Stomach smooth muscle (tissue), 2 donors: ENCODE measurements around the gene IRF1.

Experiments used
- H3K27ac ChIP-seq: one replicate; pipeline ENCODE4 v1.7.0; 2013; ENCODE audit warnings: mild to moderate bottlenecking, low read length, inconsistent platforms
- H3K27me3 ChIP-seq, 2 donors: one replicate each; pipeline ENCODE4 v1.7.0; 2013; ENCODE audit warnings: low read length in 2 of 2; ENCODE audit not compliant: insufficient read depth in 2 of 2, control insufficient read depth in 1 of 2
- H3K36me3 ChIP-seq, 2 donors: one replicate each; pipeline ENCODE4 v1.7.0; 2013; ENCODE audit warnings: low read length in 2 of 2; ENCODE audit not compliant: control insufficient read depth in 2 of 2, insufficient read depth in 2 of 2
- H3K4me1 ChIP-seq: one replicate; pipeline ENCODE4 v1.7.0; 2013; ENCODE audit warnings: low read length; ENCODE audit not compliant: control insufficient read depth, insufficient read depth
- H3K4me3 ChIP-seq, 2 donors: one replicate each; pipeline ENCODE4 v1.7.0; 2013; ENCODE audit warnings: low read length in 2 of 2
- H3K9ac ChIP-seq, 2 donors: one replicate each; pipeline ENCODE4 v1.7.0; 2013; ENCODE audit warnings: low read length in 2 of 2, mild to moderate bottlenecking in 1 of 2
- H3K9me3 ChIP-seq, 2 donors: one replicate each; pipeline ENCODE4 v1.7.0; 2013; ENCODE audit warnings: low read length in 2 of 2; ENCODE audit not compliant: control insufficient read depth in 2 of 2
- donor health status: healthy.
- donor health status: Pancreatic carcinoma.

Gene IRF1

GRCh38 chr5:132471151-132471907 is 19.2 kb downstream of the IRF1 start:
- H3K4me3 ChIP-seq, result no peak overlapping the region
- H3K36me3 ChIP-seq, result peaks cover 3 to 15% of the 10 kb centered on the region in 2 donors
- no peak overlapping the region for H3K27ac ChIP-seq
- H3K27me3 ChIP-seq, result no peaks in the 10 kb centered on the region
- H3K9me3 ChIP-seq, result no peaks in the 10 kb centered on the region
- H3K4me1 ChIP-seq, result peaks cover 30% of the 10 kb centered on the region
- no peak overlapping the region for H3K9ac ChIP-seq

- Histone ChIP-seq H3K27me3 (no peaks in the 10 kb centered on the region), H3K9ac (no peak overlapping the region), H3K9me3 (no peaks in the 10 kb centered on the region), H3K36me3 (peaks cover 3 to 12% of the 10 kb centered on the region in 2 donors), H3K4me1 (peaks cover 27% of the 10 kb centered on the region), H3K4me3 (no peak overlapping the region), H3K27ac (no peak overlapping the region)
These were observed 20.0 kb downstream of the IRF1 start for GRCh38 chr5:132470596-132470995.

GRCh38 chr5:132470010-132470392 is 20.6 kb downstream of the IRF1 start:
- H3K27me3 ChIP-seq, result no peaks in the 10 kb centered on the region
- peaks cover 27% of the 10 kb centered on the region for H3K4me1 ChIP-seq
- H3K9ac ChIP-seq, result no peak overlapping the region
- H3K4me3 ChIP-seq, result no peak overlapping the region
- no peak overlapping the region for H3K27ac ChIP-seq
- no peaks in the 10 kb centered on the region for H3K9me3 ChIP-seq
- H3K36me3 ChIP-seq, result peaks cover 3 to 13% of the 10 kb centered on the region in 2 donors

- Histone ChIP-seq H3K9me3 (no peaks in the 10 kb centered on the region), H3K27me3 (no peaks in the 10 kb centered on the region), H3K36me3 (peaks cover 3 to 13% of the 10 kb centered on the region in 2 donors), H3K27ac (no peak overlapping the region), H3K4me3 (no peak overlapping the region), H3K4me1 (peaks cover 28% of the 10 kb centered on the region), H3K9ac (no peak overlapping the region)
These were observed 21.1 kb downstream of the IRF1 start for GRCh38 chr5:132469380-132470009.

GRCh38 chr5:132468656-132469379 is 21.8 kb downstream of the IRF1 start:
- Histone ChIP-seq H3K9ac (no peak overlapping the region), H3K36me3 (peaks cover 3 to 13% of the 10 kb centered on the region in 2 donors), H3K9me3 (no peaks in the 10 kb centered on the region), H3K27ac (no peak overlapping the region), H3K4me1 (peaks cover 35% of the 10 kb centered on the region), H3K27me3 (no peaks in the 10 kb centered on the region), H3K4me3 (no peak overlapping the region)

GRCh38 chr5:132467287-132467984 is 23.1 kb downstream of the IRF1 start:
- no peaks in the 10 kb centered on the region for H3K27me3 ChIP-seq
- no peak overlapping the region for H3K4me3 ChIP-seq

GRCh38 chr5:132466433-132467286 is 23.9 kb downstream of the IRF1 start:
- no peaks in the 10 kb centered on the region for H3K27me3 ChIP-seq
- H3K9me3 ChIP-seq, result no peaks in the 10 kb centered on the region
- peaks cover 43% of the 10 kb centered on the region for H3K4me1 ChIP-seq
- no peak overlapping the region for H3K27ac ChIP-seq
- H3K36me3 ChIP-seq, result peaks cover 3 to 15% of the 10 kb centered on the region in 2 donors
- H3K9ac ChIP-seq, result no peak overlapping the region
- no peak overlapping the region for H3K4me3 ChIP-seq

More at GRCh38 chr5:132467287-132467984, 23.1 kb downstream of the IRF1 start:
- Histone ChIP-seq H3K27ac (no peak overlapping the region), H3K36me3 (peaks cover 3 to 15% of the 10 kb centered on the region in 2 donors), H3K9me3 (no peaks in the 10 kb centered on the region), H3K9ac (no peak overlapping the region), H3K4me1 (peaks cover 43% of the 10 kb centered on the region)

- Histone ChIP-seq H3K9ac (peak overlapping the region in 1 of 2 donors; percentile 35), H3K27me3 (no peaks in the 10 kb centered on the region), H3K36me3 (peaks cover 3 to 19% of the 10 kb centered on the region in 2 donors), H3K4me3 (no peak overlapping the region), H3K9me3 (no peaks in the 10 kb centered on the region), H3K4me1 (peaks cover 50% of the 10 kb centered on the region), H3K27ac (peak overlapping the region; percentile 41)
These were observed 25.4 kb downstream of the IRF1 start for GRCh38 chr5:132465059-132465707.

- Histone ChIP-seq H3K36me3 (peaks cover 6 to 21% of the 10 kb centered on the region in 2 donors), H3K4me3 (peak overlapping the region; percentile 49 to 67), H3K4me1 (peaks cover 54% of the 10 kb centered on the region), H3K27me3 (no peaks in the 10 kb centered on the region), H3K9ac (peak overlapping the region; percentile 35 to 55), H3K9me3 (no peaks in the 10 kb centered on the region), H3K27ac (peak overlapping the region; percentile 41)
These were observed 26.2 kb downstream of the IRF1 start for GRCh38 chr5:132464156-132464939.
